HPDE6-E6E7 (cell line): ENCODE results near the gene TIMM10.

Source experiments
- DNase-seq: peaks from one replicate; pipeline ENCODE4 v3.0.0; 2011; ENCODE audit warnings: missing footprints; ENCODE audit errors: extremely low spot score

TIMM10 gene, protein sequence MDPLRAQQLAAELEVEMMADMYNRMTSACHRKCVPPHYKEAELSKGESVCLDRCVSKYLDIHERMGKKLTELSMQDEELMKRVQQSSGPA

DNA sequence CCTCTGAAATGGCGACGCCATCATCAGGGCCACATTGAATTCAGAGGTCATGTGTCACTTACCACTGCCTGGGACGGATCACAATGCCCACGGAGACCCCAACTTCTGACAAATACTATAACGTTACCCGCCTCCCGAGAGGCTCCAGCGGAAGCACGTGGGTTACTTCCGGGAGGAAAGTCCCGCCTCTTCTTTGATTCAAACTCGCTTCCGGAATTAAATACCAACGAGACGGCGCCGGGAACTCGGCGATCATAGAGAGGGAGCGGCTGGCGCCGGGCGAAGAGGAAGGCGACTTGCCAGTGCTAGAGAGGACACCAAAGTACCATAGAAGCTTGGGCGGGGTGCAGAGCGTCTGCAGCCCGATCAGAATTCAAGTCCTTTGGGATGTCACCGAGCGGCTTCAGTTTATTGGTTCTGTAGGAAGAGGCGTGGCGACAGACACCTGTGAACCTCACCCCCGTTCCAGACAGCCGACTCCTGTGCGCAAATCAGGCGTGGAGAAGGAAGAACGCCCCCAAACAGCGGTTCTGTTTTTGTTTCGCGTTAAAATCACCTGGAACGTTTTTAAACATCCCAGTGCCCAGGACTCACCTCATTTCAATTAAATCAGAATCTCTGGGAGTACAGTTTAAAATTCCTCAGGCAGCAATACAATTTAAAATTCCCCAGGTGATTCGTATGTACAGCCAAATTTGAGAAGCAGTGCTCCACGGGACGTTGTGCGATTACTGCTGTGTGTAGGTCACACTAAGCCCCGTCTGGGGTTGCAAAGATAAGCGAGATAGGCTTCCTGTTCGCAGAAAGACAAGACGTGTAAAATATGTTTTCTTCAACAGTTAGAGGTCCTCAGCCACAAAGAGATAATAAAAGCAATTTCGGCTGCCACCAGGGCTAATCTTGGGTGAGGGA is at the start of gene TIMM10:
TSS of gene TIMM10 (minus strand) at position 159 of the 912 bp plus-strand sequence. CDS start 565 bp downstream, outside the sequence.
- DNase-seq, result peak; percentile 98

DNA sequence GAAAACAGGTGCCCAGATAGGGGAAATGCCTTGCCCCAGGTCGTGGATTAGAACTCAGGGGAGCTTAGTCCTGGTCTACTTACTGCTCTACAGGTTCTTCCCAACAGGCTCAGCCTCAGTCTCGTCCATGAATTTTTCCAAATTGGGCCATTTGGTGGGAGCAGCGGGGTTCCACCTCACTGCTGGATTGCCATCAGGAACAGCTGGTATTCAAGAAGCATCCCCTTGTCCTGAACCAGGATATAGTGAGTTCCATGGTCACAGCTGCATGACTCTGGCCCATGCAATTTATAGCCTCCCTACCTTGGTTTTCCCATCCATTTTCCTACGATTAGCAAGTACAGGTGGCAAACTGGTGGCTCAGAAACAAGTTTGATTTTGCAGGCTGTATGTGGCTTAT is 43.5 kb upstream of the TIMM10 start:
- DNase-seq, result no peak

DNA sequence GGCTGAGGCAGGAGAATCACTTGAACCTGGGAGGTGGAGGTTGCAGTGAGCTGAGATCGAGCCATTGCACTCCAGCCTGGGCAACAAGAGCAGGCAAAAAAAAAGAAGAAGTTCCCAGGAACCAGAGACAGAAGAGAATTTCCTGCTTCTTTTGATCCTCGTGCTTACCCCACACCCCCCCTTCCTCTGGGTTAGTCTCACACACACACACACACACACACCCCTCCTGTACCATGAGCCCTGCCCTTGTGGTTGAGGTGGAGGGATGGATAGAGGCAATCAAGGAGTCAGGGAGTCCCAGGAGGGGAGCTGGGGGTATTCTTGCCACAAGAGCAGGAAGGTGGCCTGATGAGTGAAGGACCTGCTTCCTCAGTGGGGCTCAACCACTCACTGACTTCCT is 41.1 kb upstream of the TIMM10 start:
- DNase-seq, result no peak

DNA sequence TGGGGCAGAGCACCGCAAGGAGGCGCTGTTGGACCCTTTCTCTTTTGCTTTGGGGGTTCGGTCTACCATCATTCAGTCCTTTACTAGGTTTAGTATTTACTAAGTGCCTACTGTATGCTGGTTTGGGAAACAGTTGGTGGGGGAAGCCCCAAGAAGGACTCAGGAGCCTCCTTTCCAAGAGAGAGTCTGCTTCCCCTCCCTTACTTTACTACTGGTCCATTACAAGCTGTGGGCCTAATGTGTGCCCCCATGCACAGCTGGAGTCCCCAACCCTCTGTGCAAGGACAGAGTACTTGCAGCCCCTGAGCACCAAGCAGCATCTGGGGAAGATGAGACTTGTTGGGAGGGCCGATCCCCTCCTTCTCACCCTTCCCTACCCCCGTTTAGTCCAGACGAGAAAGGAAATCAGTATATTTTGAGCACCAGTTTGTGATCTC is 37.8 kb upstream of the TIMM10 start:
- DNase-seq, result no peak

DNA sequence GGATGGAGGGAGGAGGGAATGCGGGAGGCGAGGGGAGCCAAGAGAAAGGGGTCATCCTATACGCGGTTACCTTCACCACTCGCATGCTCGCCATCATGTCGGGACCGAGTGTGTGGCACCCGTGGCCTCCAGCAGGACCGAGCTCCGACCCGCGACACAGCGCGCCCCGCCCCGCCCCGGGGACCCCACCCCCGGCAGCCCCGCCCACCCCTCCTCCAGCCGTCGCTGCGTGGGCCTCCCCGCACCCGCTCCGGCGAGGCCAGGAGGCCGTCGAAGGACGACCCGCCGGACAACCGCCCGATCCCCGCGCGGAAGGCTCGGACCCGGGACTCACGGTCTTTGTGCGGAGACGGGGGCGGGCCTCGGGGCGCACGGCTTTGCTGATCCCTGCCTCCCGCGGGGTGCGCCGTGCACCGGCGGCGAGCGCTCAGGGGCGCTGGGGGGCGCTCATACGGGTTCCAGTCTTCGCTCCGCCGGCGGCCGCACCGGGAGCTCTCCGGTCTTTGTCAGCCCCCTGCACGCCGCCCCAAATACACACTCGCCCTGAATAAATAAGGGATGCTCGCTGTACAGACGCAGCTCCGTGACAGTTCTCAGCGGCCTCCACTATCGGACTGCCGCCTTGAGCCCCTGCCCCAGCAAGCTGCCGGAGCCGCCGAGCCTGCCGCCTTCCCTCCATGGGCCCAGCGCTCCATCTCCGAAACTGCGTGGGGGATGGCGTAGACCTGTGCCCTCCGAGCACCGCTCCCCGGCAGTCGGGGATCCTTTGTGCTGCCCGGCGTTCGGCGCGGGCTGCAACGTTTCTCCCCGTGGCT is 37.2 kb upstream of the TIMM10 start, which contains the start of gene UBE2L6:
TSS of gene UBE2L6 (minus strand) at position 158 of the 815 bp plus-strand sequence. CDS start at position 97, 61 bp downstream.
- DNase-seq, result peak; percentile 88

DNA sequence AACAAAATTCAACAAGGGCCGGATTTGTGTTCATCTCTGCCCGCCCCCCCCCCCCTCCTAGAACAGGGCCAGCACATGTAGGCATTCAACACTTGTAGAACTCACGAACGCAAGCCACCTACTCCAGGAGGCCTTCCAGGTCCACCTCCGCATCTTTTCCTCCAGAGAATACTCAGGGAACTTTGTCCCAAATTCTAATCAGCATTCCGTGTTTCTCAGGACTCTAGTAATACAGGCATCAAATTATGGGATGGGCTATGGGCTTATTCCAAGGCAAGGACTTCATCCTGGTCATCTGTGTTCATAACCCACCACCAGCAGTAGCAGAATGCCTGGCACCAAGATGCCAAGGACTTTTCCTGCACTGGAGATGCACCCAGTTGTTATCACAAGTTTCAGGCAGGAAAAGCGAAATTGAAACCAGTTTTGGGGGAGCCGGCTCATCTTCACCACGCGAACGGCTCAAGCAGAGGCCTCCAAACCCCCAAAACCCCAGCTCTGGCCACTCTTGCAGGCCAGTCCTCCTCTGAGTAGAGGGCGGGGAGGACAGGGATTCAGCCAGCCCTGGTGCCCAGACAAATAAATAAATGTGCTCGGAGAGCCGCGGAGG is 36.5 kb upstream of the TIMM10 start:
- no peak for DNase-seq

DNA sequence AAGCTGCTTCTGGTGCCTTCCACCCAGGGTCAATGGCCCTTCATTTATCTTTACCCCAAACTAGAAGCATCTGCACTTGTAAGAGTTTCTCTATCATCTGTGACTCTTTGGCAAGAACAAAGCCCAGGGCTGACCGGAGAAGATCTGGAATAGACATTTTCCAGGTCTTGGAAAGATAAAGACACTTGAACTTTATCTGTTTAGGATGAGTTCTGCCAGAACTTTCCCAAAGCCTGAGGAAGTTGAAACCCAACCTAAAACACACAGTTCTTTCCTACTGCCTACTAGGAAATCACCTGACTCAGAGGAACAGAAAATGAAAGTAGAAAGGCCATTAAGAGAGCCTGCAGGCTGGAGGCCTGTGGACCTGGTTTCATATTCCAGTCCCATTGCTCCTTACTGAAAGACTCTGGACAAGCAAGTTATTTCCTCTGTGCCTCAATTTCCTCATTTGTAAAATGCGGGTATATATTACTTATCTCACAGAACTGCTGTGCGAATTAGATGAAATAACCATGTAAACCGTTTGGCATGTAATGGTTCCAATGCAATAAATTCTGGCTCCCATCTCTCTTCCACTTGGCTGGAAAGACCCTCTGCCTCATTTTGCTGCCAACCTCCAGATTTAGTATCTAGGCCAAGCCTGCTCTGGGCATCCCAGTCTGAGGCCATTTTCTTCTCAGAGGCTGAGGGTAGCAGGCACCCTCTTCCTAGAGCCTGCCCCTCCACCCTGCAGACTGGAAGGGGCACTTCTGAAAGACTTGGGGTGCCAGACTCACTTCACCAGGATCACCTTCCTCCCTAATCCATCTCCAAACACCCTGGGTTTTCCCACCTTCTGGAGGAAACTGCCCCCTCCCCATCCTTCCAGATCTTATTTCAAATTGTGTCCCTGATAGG is 35.7 kb upstream of the TIMM10 start:
- DNase-seq, result peak; percentile 55

DNA sequence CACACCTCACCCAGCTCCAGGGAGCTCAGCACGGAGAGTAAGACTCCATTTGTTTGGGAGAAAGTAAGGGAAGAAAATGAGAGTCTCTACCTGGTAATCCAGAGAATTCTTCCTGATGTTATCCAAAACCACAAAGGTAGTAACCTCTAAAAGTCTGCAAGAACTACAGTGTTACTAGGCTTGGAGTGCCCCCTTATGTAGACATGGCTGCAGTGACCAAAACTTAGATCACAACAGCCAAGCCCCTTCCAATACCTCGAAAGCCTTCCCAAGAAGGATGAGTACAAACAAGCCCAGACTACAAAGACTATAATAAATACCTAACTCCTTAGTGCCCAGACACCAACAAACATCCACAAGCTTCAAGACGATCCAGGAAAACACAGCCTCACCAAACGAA is 32.0 kb upstream of the TIMM10 start:
- DNase-seq, result no peak

DNA sequence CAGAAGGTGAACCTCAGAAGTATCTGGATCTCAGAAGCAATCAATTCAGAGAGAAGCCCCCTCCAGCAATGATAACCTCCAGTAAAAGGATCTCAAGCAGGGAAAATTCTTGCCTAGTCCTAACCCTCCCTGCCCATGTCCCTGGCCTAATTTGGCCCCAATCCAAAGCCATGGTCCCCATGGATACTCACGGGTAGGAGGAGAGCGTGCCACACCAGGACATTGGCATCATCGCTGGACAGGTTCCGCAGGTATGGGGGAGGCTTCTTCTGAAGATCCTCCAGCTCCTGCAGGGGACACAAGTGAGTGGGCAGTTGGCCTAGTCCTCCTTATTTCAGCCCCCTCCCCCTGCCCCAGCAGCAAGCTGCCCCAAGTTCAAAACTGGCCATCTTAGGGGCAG is 29.6 kb upstream of the TIMM10 start:
- DNase-seq, result no peak

DNA sequence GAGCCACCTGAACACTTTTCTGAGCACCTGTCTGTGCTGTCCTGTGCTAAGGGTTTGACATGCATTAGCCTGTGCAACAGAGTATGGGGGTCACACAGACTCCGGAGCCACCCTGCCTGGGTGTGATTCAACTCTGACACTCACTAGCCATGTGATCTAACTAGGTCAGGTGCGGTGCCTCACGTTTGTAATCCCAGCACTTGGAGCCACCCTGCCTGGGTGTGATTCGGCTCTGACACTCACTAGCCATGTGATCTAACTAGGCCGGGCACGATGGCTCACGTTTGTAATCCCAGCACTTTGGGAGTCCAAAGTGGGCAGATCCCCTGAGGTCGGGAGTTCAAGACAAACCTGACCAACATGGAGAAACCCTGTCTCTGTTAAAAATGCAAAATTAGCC is 25.5 kb upstream of the TIMM10 start:
- DNase-seq, result no peak

DNA sequence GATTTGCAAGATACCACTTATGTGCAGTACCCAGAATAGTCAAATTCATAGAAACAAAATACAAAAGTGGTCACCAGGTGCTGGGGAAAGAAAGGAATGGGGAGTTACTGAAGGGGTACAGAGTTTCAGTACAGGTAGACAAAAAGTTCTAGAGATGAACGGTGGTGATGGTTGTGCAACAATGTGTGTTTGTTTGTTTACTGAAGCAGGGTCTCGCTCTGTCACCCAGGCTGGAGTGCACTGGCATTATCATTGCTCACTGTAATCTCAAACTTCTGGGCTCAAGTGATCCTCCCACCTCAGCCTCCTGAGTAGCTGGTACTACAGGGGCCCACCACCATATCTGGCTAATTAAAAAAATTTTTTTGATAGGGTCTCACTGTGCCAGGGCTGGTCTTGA is 24.8 kb upstream of the TIMM10 start:
- DNase-seq, result no peak

DNA sequence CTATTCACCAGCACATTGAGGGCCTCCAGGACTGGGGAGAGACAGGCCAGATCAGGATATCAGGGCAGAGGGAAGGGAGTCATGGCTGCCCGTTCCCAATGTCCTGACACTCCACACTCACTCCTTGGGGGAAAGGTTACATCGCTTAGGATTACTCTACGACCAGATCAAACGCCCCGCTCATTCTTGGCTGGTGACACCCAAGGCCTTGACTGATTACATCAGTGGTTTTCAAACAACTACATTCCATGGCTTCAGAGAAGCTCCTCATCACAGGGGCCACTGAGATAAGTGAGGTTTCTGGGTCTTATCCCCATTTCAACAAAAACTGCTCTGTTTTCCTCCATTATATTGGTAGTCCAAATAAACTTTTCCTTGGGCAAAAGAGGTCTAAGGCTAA is 21.9 kb upstream of the TIMM10 start:
- DNase-seq, result no peak

DNA sequence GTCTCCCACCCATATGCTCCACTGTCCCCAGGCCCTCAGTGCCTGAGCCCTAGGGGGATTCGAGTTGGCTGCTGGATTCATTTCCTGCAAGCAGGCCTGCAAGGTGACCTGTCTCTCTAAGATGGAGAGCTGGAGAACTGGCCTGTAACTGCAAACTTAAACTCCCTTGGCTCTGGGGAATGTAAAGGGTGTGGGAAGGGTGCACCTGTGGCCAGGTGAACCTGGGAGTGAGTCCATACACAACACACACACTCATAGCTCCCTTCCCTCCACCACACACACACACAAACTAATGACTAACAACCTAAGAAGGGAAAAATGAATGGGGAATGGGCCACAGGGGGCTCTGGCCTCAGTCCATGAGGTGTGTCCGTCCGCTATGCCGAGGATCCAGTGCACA is 21.4 kb upstream of the TIMM10 start:
- no peak for DNase-seq

DNA sequence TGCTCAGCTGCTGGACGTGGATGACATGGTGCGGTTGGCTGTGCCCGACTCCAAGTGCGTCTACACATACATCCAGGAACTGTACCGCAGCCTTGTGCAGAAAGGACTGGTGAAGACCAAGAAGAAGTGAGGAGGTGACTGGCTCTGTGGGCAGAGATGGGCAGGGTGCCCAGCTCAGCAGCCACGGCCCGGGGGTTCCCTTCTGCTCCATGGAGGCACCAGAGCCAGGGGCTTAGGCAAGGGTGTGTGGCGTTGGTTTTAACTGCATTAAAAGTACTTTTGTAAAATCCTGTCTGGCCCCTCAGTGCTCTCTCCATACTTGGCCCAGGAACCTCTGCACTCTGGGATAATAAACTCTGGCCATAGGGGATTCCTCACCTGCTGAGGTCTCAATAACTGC is 19.4 kb upstream of the TIMM10 start:
- DNase-seq, result no peak

DNA sequence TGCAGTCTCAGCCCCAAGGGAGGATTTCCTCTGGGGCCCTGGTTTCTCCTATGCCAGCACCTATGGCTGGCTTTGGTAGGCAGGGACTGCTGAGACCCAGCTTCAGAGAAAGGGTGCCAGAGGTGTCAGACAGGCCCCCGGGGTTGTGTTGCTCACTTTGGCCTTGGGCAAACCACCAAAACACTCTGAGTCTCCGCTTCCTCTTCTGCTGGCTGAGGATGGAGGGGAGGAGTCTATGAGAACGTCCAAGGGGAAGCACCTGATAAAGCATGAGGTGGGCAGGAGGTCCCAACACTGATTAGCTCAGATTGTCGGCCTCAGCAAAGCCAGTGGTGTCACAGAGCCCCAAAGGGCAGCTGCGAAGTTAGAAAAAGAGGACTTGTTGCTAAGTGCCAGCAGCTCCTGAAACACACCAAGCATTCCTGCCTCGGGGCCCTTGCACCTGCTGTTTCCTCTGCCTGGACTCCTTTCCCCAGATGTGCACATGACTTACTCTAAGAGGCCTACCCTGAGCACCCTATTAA is 17.4 kb upstream of the TIMM10 start:
- no peak for DNase-seq

DNA sequence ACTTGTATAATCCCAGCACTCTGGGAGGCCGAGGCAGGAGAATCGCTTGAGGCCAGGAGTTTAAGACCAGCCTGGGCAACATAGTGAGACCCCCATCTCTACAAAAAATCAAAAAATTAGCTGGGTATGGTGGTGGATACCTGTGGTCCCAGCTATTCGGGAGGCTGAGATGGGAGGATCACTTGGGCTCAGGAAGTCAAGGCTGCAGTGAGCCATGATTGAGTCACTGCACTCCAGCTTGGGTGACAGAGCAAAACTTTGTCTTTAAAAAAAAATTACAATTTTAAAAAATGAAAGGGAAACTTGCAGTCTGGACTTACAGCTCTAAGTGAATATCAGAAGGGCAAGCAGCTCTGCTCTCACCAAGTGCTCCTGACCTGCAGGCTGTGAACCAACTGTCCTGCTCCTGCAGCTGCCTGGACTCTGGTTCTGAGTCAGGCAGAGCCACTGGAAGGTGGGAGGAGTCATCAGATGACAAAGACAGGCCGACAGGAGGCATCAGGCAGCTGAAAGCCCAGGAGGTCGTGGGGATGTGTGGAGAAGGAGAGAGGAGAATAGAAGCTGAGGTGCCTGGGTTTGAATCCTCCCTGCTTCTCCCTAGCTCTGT is 16.4 kb upstream of the TIMM10 start:
- peak; percentile 53 for DNase-seq

DNA sequence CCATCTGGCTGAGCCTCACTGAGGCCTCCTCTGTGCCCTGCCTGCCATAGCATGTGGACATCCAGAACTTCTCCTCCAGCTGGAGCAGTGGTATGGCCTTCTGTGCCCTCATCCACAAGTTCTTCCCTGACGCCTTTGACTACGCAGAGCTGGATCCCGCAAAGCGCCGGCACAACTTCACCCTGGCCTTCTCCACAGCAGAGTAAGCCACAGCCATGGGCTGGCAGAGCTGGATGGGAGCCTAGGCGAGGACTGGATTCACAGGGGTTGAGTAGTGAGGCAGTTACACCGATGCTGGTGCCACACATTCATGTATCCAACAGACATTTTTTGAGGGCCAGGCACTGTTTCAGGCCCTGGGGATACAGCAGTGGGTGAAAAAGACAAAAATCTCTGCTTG is 15.9 kb upstream of the TIMM10 start:
- no peak for DNase-seq

DNA sequence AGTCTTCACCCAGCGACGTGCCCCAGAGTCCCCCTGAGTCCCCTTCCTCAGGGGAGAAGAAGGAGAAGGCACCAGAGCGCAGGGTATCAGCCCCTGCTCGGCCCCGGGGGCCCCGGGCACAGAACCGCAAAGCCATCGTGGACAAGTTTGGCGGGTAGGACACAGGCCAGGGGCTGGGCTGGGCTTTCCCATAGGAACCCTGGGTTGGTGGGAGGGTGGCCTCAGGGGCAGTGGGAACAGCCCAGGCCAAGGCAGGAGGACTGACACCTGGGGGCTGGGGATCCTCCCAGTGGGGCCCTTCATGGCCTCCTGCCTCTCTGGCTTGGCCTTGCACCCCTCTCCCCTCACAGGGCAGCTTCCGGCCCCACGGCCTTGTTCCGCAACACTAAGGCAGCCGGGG is 15.3 kb upstream of the TIMM10 start:
- DNase-seq, result no peak

DNA sequence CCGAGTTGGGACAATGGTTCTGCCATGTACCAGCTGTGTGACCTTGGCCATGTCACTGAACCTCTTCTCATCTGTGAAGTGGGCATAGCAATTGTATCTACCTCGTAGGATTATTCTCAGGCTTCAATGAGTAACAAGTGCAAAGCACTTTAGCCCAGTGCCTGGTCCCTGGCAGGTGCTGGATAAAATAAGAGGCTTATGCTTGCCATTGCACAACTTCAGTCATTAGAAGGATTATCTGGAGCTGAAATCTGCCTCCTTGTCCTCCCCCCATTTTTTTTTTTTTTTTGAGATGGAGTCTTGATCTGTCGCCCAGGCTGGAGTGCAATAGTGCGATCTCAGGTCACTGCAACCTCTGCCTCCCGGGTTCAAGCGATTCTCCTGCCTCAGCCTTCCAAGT is 14.0 kb upstream of the TIMM10 start:
- DNase-seq, result no peak

DNA sequence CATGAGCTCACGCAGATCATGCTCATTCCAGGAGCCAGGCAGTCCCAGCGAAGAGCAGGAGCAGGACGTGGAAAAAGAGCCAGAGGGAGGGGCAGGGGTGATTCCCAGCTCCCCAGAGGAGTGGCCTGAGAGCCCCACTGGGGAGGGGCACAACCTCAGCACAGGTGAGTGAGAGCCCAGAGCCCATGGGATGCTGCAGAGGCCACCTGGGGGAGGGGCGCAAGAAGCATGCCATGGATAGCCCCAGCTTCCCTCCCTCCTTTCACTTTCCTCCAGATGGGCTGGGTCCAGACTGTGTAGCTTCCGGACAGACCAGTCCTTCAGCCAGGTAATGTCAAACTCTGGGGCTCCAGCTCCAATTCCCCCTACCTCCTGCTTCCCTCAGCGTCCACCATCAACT is 13.0 kb upstream of the TIMM10 start:
- no peak for DNase-seq
